HG02885 (cell line): ENCODE data around the gene ATG13.

Experiments
- ATAC-seq: cut with Tn5 transposase; IDR thresholded peaks from one replicate; pipeline ENCODE4 v1.9.1; 2021; ENCODE audit warnings: mild to moderate bottlenecking; ENCODE audit not compliant: unreplicated experiment, poor library complexity

Gene ATG13

DNA sequence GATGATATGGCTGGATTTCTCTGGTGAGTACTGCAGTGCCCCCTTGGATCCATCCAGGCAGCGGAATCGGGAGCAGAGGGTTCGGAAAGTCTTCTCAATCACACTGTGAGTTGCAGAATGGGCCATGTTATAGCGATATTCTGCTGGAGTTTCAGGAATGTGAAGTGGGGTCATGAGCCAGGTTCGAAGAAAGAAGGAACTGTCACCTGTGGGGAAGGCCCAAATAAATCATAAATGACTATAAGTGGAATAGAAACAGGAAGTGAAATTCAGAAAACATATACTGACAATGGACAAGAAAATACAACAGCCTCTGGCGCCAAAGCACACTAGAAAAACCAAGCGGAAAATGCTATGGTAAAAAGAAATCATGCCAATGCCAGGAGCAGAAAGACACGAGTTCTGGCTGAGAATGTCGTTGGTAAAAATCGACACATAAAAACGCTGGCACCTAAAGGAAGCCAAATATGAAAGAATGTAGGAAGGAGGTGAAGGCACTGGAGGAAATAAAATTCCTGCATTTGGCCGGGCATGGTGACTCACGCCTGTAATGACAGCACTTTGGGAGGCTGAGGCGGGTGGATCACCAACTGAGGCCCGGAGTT, 13.5 kb upstream of the ATG13 start:
- ATAC-seq, result no peak

- ATAC-seq, result no peak
Observed at GRCh38 chr11:46604796-46605195, 12.6 kb upstream of the ATG13 start.

DNA sequence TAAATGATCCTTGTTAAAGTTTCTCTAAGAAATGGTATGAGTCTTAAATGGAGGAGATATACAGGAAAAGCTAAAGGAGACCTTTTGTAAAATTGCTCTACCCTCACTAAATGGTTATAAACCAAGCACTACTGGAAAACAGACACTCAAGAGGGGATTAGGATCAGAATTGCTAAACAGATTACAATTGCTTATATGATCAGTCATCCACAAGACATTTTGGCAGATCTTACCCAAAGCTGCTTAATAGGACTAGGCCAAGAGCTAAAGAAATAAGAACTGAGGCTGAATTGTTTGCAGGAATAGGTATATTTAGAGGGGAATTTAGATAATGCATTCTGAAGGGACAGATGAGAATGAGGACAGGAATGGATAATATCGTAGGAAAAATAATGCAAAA, 9.8 kb upstream of the ATG13 start:
- ATAC-seq, result no peak

DNA sequence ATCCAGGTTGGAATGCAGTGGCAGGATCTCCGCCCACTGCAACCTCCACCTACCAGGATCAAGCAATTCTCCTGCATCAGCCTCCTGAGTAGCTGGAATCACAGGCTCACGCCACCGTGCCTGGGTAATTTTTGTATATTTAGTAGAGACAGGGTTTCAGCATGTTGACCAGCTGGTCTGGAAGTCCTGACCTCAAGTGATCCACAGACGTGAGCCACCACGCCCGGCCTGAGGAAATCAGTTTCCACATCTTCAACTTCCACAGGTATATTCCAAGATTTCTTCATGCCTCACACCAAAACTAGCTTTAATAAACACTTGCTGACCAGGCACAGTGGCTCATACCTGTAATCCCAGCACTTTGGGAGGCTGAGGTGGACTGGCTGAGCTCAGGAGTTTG, 8.0 kb upstream of the ATG13 start:
- ATAC-seq, result no peak

GRCh38 chr11:46611526-46612304, 5.6 kb upstream of the ATG13 start:
- no peak for ATAC-seq

- ATAC-seq, result no peak
Observed at GRCh38 chr11:46612326-46612725, 5.0 kb upstream of the ATG13 start.

DNA sequence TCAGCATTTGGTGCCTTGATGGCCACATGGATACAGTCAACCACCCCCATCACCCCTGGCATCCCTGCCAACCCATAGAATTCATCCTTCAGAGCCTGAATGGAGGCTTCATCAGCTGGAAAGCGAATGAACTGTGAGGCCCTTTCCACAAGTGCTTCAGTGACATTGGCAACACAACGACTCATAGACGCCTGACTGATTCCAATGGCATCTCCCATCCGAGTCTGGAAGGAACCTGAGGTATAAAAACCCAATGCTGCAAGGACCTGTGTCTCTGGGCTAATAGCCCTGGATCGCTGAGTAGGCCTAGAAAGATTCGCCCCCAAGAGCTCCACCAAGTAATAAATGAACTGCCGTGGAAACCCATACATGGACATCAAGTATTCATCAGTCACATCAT, 1.6 kb upstream of the ATG13 start:
- no peak for ATAC-seq

- no peak for ATAC-seq
Observed at GRCh38 chr11:46616551-46617133, 711 bp upstream of the ATG13 start.

DNA sequence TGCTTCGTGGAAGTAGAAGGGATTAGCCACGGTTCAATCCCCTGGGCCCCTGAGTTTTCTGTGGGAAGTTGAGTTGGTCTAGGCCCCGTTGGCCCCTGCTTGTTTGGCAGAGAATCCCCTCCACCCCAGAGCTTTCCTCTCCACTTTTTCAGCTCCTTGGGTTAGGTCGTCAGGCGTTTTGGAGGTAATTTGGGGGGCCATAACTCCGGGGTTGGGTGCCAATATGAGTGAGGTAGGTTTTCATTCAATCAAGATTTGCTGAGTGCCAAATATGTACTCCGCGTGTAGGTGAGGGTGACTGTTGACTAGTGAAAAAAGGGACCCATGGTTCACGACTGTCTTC, 590 bp downstream of the ATG13 start:
- ATAC-seq, result no peak

DNA sequence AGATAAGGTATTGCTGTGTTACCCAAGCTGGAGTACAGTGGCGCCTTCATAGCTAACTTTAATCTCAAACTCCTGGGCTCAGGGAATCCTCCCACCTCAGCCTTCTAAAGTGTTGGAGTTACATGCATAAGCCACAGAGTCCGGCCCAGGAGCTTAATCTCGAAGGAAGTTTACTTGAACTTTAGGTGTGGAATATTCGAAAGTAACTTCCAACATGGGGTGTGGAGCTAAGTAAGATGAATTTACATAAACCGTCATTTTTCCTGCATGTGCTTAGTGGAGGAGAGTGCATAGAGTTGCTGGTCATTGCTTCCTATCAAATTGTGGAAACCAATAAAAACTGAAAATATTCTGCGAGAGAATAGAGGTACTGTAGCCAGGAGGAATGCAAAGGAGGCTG, 1.5 kb downstream of the ATG13 start:
- ATAC-seq, result no peak

- ATAC-seq, result no peak
Observed at GRCh38 chr11:46625406-46625805, 8.1 kb downstream of the ATG13 start.

GRCh38 chr11:46628961-46629360, 11.6 kb downstream of the ATG13 start:
- ATAC-seq, result no peak

DNA sequence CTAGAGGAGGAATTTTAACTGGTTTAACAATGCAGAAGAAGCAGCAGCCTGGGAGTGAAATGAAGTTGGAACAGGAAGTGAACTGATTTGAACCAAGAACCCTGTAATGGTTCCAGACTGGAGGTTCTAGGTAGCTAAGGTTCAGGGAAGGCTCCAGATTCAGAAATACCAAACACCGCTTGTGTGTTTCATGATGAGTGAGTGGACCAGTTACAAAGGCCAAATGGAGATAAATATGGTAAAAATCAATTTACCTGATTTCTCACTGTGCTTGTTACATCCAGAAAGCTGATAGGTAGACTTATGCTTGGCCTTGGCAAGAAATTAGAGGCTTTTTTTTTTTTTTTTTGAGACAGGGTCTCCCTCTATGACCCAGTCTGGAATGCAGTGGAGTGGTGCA, 12.9 kb downstream of the ATG13 start:
- ATAC-seq, result no peak

DNA sequence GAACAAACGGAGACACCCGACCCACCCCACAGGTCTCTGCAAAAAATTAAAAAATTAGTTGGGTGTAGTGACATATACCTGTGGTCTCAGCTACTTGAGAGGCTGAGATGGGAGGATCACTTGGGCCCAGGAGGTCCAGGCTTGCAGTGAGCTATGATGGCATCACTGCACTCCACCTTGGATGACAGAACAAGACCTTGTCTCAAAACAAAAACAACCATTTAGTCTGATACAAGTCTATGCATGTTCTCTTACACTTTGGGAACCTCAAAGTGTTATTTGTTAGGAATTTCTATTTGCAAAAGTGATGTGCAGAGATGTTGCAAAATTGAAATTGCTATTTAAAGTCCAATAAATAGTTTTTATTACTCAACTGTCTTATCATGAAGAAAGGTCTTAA, 14.3 kb downstream of the ATG13 start:
- ATAC-seq, result no peak

GRCh38 chr11:46632502-46632901, 15.1 kb downstream of the ATG13 start:
- no peak for ATAC-seq

- no peak for ATAC-seq
Observed at GRCh38 chr11:46633291-46634217, 16.2 kb downstream of the ATG13 start.

DNA sequence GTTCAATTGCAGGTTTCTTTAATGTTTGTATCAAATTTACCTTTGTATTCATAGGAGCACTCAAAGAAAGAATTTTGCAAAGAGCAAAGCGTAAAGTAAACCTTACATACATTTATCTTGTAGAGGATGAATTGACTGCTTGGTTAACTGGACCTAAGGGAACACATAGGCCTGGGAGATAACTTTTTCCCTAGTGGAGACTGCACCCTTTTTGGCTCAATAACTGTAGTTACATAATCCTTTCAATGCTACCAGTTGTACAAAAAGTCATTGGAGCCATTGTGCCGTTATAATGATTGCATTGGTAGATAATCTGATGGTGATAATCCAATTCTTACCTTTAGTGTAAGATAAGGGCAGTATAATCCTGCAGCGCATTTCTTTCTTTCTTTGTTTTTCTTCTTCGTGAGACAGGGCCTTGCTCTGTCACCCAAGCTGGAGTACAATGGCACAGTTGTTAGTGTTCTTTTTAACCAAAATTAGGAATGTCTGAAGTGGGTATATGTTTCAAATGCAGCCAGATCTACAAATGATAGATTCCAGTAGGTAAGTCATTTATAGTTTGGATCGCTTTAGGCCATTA, 18.3 kb downstream of the ATG13 start:
- ATAC-seq, result no peak

GRCh38 chr11:46637546-46637945, 20.2 kb downstream of the ATG13 start:
- no peak for ATAC-seq

GRCh38 chr11:46639197-46639839, 22.0 kb downstream of the ATG13 start:
- no peak for ATAC-seq
